NCI-H1105 (cell line): ENCODE results near the gene ENPP5.
"Not testable (repeated sequence)": the region's sequence is repeated elsewhere in the genome, so short reads cannot be mapped to it uniquely, and the experiment has no call there.

Source experiments
- DNase-seq: peaks from one replicate; lab custom pipeline; 2025; lab: John Stamatoyannopoulos, UW

Gene ENPP5

GRCh38 chr6:46174904-46175303 lies 4.1 kb upstream of the ENPP5 start:
- DNase-seq = no peak

GRCh38 chr6:46172176-46172575 lies 1.4 kb upstream of the ENPP5 start:
- no peak for DNase-seq

GRCh38 chr6:46160102-46160501 lies 10.7 kb downstream of the ENPP5 start:
- DNase-seq = no peak

- no peak for DNase-seq
These were observed 11.6 kb downstream of the ENPP5 start for GRCh38 chr6:46159229-46159628.

GRCh38 chr6:46156701-46157100 lies 14.1 kb downstream of the ENPP5 start:
- DNase-seq = no peak

GRCh38 chr6:46149066-46149465 lies 21.7 kb downstream of the ENPP5 start:
- not testable (repeated sequence) for DNase-seq

- DNase-seq = no peak
These were observed 26.5 kb downstream of the ENPP5 start for GRCh38 chr6:46144270-46144669.

GRCh38 chr6:46138281-46138680 lies 32.5 kb downstream of the ENPP5 start:
- DNase-seq = peak; percentile 75

GRCh38 chr6:46137387-46137786 lies 33.4 kb downstream of the ENPP5 start:
- no peak for DNase-seq

- DNase-seq = no peak
These were observed 33.9 kb downstream of the ENPP5 start for GRCh38 chr6:46136831-46137230.

- no peak for DNase-seq
These were observed 35.6 kb downstream of the ENPP5 start for GRCh38 chr6:46135176-46135575.

GRCh38 chr6:46134216-46134615 lies 36.6 kb downstream of the ENPP5 start:
- DNase-seq = no peak

- DNase-seq = not testable (repeated sequence)
These were observed 39.5 kb downstream of the ENPP5 start for GRCh38 chr6:46131291-46131690.

- DNase-seq = no peak
These were observed 40.1 kb downstream of the ENPP5 start for GRCh38 chr6:46130666-46131065.

GRCh38 chr6:46129629-46130511 lies 40.9 kb downstream of the ENPP5 start, which contains the start of gene ENPP4:
TSS of gene ENPP4 (plus strand) at chr6:46129989. CDS start at chr6:46139584, 9,595 bp downstream.
- DNase-seq = peak; percentile 88

GRCh38 chr6:46129291-46129628 lies 41.5 kb downstream of the ENPP5 start:
- peak; percentile 6 for DNase-seq

GRCh38 chr6:46128476-46128875 lies 42.3 kb downstream of the ENPP5 start:
- no peak for DNase-seq

- DNase-seq = not testable (repeated sequence)
These were observed 51.1 kb downstream of the ENPP5 start for GRCh38 chr6:46119679-46120078.

GRCh38 chr6:46118836-46119235 lies 51.9 kb downstream of the ENPP5 start:
- no peak for DNase-seq

GRCh38 chr6:46118157-46118556 lies 52.6 kb downstream of the ENPP5 start:
- no peak for DNase-seq

GRCh38 chr6:46116289-46116688 lies 54.5 kb downstream of the ENPP5 start:
- DNase-seq = no peak

GRCh38 chr6:46115634-46116033 lies 55.1 kb downstream of the ENPP5 start:
- no peak for DNase-seq

- peak; percentile 61 for DNase-seq
These were observed 57.4 kb downstream of the ENPP5 start for GRCh38 chr6:46113370-46113769.
